RPMI8226 (cell line): ENCODE data around the gene TTC22.

Experiments used
- DNase-seq: peaks from one replicate; pipeline ENCODE4 v3.0.0-alpha.2; 2015

Gene TTC22

GRCh38 chr1:54800899-54801759 is at the start of gene TTC22:
Gene TTC22, minus strand, starts transcription at chr1:54801323. Its CDS starts 160 bp downstream, at chr1:54801163.
- DNase-seq, result peak; percentile 93

- no peak for DNase-seq
Observed at GRCh38 chr1:54850737-54851136, 49.6 kb upstream of the TTC22 start.

- no peak for DNase-seq
Observed at GRCh38 chr1:54850069-54850730, 49.1 kb upstream of the TTC22 start.

- no peak for DNase-seq
Observed at GRCh38 chr1:54849219-54850068, 48.3 kb upstream of the TTC22 start.

- DNase-seq, result no peak
Observed at GRCh38 chr1:54848134-54848948, 47.2 kb upstream of the TTC22 start.

GRCh38 chr1:54846716-54847284 is 45.7 kb upstream of the TTC22 start:
- DNase-seq, result no peak

GRCh38 chr1:54846301-54846700 is 45.2 kb upstream of the TTC22 start:
- no peak for DNase-seq

- DNase-seq, result no peak
Observed at GRCh38 chr1:54845772-54846171, 44.6 kb upstream of the TTC22 start.

- no peak for DNase-seq
Observed at GRCh38 chr1:54844564-54844963, 43.4 kb upstream of the TTC22 start.

GRCh38 chr1:54843449-54843848 is 42.3 kb upstream of the TTC22 start:
- no peak for DNase-seq

GRCh38 chr1:54842963-54843362 is 41.8 kb upstream of the TTC22 start:
- DNase-seq, result no peak

GRCh38 chr1:54842206-54842915 is 41.2 kb upstream of the TTC22 start:
- no peak for DNase-seq

- no peak for DNase-seq
Observed at GRCh38 chr1:54839824-54840223, 38.7 kb upstream of the TTC22 start.

GRCh38 chr1:54838565-54839180 is 37.5 kb upstream of the TTC22 start:
- DNase-seq, result no peak

GRCh38 chr1:54837002-54837853 is 36.1 kb upstream of the TTC22 start:
- no peak for DNase-seq

GRCh38 chr1:54836594-54836993 is 35.5 kb upstream of the TTC22 start:
- DNase-seq, result no peak

- DNase-seq, result no peak
Observed at GRCh38 chr1:54835970-54836369, 34.8 kb upstream of the TTC22 start.

GRCh38 chr1:54835131-54835898 is 34.2 kb upstream of the TTC22 start:
- no peak for DNase-seq

GRCh38 chr1:54834007-54834541 is 33.0 kb upstream of the TTC22 start:
- DNase-seq, result no peak
